Activated CD4-positive, alpha-beta T cell treated with anti-CD3 and anti-CD28 coated beads, Interleukin-2, Interleukin-4, amounts not matched to agents 100 ng/mL and 50 ng/mL, durations not matched to agents 16 hours and 8 hours (primary cell): Measurements from ENCODE around the gene FANCI.
A peak's percentile ranks its signal among the peaks of the same experiment; 100 is the strongest.
"Not testable (repeated sequence)": the region's sequence is repeated elsewhere in the genome, so short reads cannot be mapped to it uniquely, and the experiment has no call there.

ENCODE experiments used
- DNase-seq: peaks from one replicate; pipeline ENCODE4 v3.0.0-alpha.2; 2020; ENCODE audit warnings: low spot score

The FANCI gene

DNA sequence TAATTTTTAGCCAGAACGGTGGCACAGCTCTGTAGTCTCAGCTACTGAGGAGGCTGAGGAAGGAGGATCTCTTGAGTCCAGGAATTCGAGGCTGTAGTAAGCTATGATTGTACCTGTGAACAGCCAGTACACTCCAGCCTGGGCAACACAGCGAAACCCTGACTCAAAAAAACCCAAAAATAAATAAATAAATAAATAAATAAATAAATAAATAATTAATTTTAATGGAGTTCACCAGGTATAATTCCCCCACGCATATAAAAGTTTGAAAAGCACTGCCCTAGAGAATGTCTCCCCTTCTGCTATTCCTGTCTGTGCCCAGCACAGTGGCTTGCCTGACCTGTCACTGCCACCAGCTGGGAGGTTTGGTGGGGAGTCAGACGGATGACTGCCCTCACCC is 18.2 kb upstream of the FANCI start:
- no peak for DNase-seq

DNA sequence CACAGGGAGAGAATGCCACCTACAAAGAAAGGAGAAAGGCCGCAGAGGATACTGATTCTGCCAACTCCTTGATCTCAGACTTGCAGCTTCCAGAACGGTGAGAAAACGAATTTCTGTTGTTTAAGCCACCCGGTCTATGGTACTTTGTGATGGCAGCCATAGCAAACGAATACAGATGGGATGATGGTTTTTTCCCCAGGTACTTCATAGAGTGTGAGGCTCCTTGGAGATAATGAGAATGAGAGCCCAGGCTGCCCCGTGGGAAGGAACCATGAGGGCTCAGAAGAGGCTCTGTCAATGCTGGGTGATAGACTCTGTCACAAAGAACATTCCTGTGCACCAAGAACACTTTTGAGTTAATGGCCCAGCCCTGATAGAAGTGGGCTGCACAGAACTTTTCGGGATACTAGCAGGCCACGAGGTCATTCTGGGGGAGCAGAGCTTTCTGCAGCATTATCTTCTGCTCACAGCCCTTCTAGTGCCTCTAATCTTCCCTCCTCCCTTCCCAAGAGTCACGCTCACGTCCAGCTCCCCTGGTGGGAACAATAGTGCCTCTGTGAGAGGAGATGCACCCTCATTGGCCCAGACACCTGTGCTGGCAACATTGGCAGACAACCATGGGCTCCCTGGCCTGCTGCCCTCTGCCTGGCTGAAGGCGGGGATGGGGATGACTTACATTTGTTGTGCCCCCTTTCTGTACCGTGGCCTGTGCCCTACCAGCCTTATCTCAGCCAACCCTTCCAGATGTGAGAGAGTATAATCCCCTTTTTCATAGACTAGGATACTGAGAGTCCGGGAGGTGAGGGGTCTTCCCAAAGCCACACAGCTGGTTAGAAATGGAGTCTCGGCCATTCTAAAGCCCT is 17.2 kb upstream of the FANCI start:
- DNase-seq = no peak

DNA sequence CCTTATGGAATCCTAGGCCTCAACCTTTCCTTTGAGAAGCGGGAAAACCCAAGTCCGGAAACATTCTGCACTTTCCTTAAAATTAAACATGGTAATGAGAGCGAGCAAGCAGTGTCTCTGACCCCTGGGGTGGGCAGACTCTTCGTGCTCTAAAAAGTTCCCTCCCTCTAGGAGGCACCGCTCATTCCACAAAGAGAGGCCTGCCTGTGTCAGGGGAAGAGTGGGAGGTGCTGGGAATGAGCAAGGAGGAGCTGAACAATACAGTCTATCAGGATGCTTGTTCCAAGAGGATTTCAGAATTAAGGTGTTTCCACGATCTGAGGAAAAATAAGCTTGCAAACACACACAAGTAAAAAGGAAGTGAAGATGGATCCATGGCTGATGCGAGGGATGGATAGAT is 16.4 kb upstream of the FANCI start:
- DNase-seq = no peak

DNA sequence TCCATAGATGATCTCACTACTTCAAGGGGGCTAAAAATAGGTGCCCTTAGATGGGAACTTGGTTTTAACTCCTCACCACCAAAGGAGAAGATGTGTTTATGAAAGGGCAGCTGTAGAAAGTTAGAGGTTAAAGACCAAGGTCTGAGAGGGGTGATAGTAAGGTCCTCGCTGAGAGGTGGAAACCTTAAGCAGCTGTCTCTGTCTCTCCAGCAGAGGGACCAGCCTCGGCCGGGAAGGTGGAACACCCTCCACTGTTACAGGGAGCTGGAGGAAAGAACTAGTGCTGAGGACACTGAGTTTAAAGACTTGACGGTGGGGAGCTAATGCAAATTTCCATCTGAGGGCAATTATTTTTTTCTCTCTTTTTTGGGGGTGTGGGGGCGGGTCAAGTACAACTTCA is 13.5 kb upstream of the FANCI start:
- DNase-seq = no peak

DNA sequence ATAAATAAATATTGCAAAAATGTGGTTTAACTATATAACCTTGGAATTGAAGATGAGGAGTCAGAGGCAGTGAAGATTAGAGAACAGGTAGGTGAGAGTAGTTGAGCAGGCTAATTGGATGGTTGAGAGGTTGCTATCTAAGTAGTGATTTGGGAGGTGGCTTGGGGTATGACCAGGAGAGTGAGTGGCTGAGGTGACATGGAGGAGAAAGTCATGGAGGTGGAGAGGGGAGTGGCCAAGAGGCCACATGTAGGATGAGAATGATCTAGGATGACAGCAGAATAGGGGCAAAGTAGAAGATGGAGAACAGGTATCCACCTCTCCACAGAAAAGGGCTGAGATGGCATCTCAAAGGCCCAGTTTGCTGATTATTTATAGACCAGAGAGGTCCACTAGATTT is 11.9 kb upstream of the FANCI start:
- no peak for DNase-seq

DNA sequence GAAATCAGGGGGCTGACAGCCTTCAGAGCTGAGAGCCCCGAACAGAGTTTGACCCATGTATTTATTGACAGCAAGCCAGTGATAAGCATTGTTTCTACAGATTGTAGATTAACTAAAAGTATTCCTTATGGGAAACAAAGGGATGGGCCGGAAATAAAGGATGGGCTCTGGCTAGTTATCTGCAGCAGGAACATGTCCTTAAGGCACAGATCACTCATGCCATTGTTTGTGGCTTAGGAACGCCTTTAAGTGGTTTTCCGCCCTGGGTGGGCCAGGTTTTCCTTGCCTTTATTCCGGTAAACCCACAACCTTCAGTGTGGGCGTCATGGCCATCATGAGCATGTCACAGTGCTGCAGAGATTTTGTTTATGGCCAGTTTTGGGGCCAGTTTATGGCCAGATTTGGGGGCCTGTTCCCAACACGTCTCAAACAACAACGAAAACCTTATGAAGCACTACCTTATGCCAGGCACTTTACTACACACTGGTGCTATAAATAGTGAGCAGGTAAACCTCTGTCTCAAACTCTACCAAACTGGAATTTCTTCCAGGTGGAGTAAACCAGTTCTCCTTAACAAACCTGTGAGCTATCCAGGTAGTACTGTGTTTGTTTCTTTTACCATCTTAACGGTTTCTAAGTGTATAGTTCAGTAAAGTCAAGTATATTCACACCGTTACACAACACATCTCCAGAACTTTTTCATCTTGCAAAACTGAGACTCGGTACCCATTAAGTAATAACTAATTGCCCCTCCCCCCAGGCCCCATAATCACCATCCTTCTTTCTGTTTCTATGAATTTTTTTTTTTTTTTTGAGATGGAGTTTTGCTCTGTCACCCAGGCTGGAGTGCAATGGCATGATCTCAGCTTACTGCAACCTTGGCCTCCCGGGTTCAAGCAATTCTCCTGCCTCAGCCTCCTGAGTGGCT is 3.6 kb upstream of the FANCI start:
- not testable (repeated sequence) for DNase-seq

DNA sequence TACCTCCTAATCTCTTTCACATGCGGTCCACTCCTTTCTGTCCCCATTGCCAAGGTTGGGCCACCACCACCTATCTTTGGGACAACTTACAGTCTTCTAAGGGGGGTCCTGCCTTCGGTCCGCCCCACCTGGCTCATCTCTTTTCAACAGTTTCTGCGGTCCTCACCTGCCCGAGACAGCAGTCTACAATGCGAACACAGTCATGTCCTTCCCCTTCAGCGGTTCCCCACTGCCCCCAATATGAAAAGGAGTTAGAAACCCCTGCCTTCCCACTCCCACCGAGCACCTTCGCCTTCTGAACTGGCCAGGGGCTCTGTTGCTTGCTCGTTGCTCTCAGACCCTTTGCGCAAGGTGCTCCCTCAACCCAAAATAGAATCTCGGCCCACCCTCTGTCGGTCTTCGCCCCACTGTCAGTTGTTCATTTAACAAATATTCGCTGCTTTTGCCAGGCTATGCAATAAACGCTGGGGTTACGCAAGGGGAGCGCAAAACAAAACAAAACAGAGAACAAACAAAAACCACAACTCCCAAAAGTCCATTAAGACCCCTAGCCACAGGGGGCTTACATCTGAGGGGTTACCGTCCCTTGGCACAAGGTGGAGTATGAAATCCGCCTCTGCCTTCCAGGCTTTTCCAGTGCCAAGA is 611 bp upstream of the FANCI start:
- no peak for DNase-seq

DNA sequence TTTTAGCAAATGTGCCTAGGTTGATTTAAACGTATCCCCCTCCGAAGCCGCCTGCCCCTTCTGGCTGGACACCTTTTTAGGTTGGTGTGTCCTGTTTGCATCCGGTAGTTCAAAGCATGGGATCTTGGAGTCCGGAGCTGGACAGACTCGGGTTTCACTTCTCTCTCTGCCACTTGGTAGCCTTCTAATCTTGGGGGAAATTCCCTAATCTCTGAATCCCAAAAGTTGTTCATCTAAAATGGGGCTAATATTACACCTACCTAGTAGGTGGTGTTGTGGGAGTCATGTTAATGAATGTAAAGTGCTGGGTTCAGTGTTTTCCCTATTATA is 760 bp downstream of the FANCI start:
- no peak for DNase-seq

DNA sequence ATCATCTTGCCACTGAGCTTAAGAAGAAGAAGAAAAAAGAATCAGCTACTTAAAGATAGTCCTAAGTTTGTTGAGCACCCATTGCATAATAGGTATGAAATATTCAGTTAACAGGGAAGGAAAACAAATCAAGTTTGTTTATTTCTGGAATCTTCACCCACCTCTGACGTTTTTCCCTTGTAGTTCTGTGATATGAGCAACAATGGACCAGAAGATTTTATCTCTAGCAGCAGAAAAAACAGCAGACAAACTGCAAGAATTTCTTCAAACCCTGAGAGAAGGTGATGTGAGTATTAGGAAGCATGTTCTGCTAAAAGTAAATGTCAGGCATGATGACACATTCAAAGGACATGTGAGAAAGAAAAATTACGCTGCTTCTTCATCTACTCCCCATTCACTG is 3.7 kb downstream of the FANCI start:
- no peak for DNase-seq

DNA sequence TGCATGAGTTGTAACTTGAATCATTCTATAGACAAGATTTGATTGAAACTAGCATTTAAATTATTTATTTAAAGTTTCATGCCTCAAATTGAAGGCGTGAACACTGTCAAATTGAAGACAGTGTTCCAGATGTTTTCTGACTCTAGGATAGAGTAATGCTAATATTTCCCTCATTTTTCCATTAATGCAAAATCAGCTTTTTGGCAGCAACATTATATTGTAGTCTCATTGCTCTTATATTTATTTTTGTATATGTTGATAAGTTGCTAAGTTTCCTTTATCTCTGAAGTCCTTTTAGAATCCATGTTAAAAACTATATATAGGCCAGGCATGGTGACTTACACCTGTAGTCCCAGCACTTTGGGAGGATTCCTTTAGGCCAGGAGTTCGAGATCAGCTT is 4.8 kb downstream of the FANCI start:
- DNase-seq = no peak

DNA sequence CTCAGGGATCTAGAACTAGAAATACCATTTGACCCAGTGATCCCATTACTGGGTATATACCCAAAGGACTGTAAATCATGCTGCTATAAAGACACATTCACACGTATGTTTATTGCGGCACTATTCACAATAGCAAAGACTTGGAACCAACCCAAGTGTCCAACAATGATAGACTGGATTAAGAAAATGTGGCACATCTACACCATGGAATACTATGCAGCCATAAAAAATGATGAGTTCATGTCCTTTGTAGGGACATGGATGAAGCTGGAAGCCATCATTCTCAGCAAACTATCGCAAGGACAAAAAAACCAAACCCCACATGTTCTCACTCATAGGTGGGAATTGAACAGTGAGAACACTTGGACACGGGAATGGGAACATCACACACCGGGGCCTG is 6.4 kb downstream of the FANCI start:
- not testable (repeated sequence) for DNase-seq

DNA sequence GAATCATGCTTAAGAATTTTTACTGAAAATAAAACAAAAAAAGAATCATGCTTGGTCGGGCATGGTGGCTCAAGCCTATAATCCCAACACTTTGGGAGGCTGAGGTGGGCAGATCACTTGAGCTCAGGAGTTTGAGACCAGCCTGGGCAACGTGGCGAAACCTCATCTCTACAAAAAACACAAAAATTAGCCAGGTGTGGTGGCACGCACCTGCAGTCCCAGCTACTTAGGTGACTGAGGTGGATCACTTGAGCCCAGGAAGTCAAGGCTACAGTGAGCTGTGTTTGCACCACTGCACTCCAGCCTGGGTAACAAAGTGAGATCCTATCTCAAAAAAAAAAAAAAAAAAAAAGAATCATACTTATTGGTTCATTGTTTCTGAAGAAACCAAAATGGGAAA is 33.5 kb downstream of the FANCI start:
- DNase-seq = not testable (repeated sequence)

DNA sequence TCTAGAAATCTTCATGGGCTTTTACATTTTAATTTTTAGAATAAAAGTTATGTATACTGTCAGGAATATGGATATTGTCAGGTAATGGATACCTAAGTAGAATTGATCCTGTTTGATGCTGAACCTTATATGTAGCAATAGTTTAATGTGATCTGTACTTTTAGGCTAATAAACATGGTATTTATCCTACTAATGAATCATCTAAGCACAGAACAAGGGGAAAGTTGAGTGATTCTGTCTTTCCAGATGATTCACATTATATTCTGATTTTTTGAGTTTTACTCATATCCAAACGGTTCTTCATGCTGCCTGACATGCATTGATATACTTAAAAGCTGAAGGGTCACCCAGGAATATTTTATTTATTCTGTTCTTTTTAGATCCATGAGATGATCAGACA is 34.5 kb downstream of the FANCI start:
- DNase-seq = no peak

DNA sequence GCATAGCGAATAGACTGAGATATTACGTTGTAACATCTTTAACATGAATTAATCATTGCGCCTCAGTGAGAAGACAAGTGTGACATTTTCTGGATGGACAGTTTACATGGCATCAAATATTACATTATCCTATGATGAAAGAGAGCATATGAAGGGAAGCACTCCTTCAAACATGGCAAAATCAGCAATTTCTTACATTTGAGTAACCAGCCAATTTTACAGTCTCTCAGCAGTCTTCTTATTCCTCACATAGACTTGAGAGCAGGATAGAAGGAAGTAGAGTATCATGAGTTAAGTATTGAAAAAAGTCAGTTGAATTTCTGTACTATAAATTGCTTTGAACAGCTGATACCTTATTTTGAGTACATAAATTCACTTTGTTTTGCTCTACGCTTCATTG is 38.9 kb downstream of the FANCI start:
- DNase-seq = no peak

DNA sequence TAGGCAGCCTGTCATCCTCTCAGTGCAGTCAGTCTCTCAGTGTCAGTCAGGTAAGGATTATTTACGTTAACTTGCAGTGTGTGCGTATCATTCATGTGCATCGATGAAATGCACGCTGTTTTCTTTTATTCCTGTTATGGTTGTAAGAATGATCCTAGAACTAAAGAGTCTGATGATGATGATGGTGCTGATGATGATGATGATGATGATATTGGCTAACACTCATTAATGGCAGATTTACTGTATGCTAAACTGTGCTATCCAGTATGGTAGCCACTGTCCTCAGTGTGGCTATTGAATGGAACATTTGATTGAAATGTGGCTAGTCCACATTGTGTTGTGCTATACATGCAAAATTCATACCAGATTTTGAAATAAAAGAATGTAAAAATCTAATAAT is 39.4 kb downstream of the FANCI start:
- no peak for DNase-seq

DNA sequence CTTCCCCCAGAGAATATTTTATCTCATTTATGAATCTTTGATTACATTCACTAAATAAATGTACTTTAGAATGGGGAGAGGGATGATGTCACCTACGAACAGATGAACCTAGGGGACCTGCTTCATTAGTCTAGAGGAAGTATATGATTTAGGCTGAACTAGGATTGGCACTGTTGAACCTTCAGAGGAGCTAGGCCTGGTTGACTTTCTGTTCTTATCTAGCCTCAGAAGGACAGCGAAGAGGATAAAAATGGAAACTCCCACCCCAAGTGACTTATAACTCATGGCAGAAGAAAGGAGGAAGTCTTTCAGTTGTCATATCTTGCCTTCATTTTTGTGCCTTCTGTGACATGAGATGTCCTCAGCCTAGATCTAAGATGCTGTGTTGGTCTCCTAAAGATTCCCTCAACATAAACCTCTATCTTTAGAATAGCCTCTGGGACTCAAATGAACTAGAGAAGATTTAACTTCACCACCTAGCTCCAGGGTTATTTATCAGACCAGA is 48.2 kb downstream of the FANCI start:
- no peak for DNase-seq

DNA sequence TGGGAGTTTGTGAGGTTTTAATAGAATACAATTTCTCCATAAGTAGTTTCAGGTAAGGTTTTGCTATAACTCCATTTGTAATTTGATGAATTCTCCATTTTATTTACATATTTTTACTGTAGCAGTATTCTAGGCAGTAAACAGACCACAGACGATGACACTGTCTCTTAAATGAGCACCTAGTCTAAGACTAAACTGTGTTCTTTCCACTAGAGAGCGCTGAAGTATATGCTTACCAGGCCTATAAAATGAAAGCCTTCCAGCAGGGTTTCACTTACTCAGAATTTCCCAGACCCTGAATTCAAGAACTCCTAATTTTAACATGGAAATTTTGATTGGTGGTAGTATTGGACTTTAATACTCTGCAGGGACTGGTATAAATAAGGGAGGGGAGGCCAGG is 49.2 kb downstream of the FANCI start:
- DNase-seq = no peak

DNA sequence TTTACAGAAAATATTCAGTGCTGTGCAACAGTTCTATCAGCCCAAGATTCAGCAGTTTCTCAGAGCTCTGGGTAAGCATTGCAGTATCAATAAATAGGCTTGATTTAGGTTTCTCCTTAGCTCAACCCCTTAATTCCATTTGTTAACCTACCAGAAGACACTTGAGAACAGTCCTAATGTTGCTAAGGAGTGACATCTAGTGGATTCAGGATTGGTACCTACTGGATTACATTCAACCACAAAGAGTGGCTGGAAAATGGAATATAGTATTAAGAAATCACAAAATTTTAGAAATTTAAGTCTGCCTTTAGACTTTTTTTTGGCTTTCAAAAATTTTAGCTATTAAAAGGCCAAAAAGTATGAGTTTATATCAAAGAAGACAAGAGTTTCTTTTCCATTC is 56.1 kb downstream of the FANCI start:
- no peak for DNase-seq

DNA sequence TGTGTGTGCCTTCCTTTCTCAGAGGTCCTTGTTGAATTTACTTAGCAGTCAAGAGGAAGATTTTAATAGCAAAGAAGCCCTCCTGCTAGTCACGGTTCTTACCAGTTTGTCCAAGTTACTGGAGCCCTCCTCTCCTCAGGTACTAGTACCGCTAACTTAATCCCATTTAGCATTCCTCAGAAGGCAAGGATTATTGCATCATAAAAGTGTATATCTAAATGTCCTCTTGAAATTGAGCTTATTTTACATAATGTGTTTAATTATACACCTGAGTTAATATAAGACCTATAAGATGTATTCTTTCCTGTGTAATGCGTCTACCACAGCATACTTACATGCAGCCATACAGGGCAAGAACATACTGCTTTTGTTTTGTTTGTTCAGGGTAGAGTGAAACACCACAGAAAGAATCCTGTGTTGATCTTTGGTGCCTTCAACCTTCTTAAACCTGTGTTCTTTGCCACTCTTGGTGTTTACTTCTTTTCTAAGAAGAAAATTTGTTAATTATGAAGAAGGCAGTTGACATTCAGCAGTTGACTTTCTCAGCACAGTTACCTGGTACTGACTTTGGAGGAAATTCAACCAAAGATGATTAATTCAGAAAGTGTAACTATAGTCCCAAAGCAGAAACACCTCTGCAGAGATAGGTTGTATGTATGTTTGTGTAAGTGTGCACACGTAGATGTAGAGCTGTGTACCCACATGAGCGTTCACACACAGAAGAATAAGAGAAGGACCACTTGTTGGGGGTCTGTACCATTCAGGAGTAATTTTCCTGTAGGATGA is 57.7 kb downstream of the FANCI start:
- peak; percentile 58 for DNase-seq

DNA sequence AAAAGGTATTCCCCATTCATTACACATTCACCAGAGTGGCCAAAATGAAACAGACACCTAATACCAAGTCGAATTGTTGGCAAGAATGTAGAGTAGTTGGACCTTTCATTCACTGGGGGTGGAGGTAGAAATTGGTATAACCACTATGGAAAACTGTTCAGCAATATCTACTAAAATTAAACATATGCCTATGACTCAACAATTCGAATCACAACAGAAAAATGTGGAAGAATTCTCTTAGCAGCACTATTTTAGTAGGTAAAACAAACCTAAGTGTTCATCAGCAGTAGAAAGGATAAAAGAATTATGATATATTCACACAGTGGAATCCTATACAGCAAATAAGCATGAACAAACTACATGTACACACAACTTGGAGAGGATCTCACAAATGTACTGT is 60.2 kb downstream of the FANCI start:
- DNase-seq = no peak

DNA sequence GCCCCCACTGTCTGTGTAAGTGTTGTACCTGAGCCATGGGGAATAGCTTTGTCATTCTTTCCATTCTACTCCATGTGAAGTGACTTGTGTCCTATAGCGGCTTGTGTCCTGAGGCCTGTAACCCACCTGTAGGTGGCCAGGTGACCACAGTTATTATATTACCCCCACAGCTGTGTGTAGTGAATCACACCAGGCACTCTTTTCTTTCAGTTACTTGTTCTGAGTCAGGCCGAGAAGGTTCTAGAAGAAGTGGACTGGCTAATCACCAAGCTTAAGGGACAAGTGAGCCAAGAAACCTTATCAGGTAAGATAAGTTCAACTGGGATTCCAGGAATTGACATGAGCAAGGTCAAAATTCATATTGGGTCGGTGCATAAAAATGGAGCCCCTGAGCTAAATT is 61.6 kb downstream of the FANCI start:
- DNase-seq = no peak

DNA sequence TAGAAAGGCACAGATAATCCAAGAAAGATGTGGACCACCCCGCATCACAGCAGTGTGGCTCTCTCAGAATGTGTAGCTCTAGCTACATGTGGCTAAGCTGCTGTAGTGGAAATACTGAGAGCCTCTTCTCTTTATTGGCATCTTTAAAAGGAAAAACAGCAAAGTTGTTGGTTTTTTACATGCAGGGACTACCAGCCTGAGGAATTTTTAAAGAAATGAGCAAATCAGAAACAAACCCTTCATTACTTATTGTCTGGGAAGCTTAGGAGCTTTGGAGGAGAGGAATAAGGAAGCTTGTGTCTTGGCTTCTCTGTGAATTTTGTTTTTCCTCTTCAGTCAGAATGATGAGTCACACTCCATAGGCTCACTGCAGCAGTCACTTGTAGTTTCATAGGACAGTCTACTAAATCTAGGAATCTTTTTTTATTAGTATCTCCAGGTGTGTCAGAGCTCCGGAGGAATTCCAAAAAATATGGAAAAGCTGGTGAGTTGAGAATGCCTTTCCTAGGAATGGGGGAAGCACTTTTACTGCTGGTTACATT is 63.3 kb downstream of the FANCI start:
- no peak for DNase-seq
